Measurements from ENCODE around the gene LRRC3. TPM values are rescaled to one million over a fixed set of nuclear protein-coding genes. Genes with fewer than 3 reads are reported as not detected.
A peak's percentile ranks its signal among the peaks of the same experiment; 100 is the strongest.

LRRC3 gene
- total RNA-seq, 2 experiments from 2014 or later: 3.0 to 3.5 TPM

DNA sequence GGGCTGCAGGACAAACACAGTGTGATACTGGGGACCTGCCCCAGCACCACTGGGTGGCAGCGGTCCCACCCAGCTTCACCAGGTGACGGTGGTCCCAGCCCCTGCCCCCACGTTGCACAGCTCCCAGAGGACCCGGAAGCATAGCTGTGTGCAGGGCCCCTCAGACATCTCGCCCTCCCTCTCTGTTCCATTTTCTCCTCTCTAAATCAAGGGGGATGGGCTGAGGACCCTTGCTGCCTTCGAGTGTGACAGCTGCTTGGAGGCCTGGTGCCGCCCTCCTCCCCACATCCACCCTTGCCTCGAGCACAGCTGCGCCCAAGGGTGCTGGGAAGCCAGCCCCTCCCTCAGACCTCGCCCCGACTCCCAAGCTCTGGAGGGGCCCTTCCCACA is 16.1 kb upstream of the LRRC3 start:
- Mint-ChIP-seq H3K9me3 (no peaks in the 10 kb centered on the region), H3K36me3 (peaks cover 7% of the 10 kb centered on the region), H3K4me1 (no peaks in the 10 kb centered on the region), H3K4me3 (no peak overlapping the region), H3K27ac (no peak overlapping the region), H3K27me3 (no peaks in the 10 kb centered on the region)
- POLR2A ChIA-PET: no interaction called here
- DNase-seq: no peak
- no peak for ATAC-seq (ENCODE audit: low read depth)

DNA sequence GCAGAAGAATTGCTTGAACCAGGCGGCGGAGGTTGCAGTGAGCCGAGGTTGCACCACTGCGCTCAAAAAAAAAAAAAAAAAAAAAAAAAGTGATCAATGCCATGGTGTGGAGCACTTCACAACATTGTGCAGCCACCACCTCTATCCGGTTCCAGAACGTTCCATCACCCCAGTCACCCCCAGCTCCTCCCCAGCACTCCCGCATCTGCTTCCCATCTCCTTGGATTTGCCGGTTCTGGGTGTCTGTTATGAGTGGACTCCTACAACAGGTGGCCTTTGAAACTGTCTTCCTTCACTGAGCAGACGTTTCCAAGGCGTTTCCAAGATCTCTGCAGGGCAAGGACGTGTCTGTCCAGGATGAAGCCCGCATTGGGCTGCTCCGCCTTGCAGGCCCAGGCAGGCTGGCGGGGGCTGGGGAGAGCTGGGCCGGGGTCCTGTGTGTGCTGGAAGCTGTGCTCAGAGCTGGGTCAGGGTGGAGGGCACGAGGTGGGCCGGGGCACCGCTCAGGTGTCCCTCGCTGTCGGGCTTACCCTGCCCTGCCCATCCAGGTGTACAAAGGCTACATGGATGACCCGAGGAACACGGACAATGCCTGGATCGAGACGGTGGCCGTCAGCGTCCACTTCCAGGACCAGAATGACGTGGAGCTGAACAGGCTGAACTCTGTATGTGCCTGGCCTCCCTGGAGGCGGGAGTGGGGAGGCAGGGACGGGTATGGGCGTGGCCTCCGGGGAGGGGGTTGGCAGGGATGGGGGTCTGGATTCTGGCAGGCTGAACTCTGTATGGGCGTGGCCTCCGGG is 14.9 kb upstream of the LRRC3 start:
- no peaks in the 10 kb centered on the region for H3K4me1 Mint-ChIP-seq
- DNase-seq (no peak), ATAC-seq (ENCODE audit: low read depth) (no peak)
- peaks cover 7% of the 10 kb centered on the region for H3K36me3 Mint-ChIP-seq
- no peaks in the 10 kb centered on the region for H3K9me3 Mint-ChIP-seq
- H3K27me3 Mint-ChIP-seq: peaks cover 3% of the 10 kb centered on the region
- POLR2A ChIA-PET: no interaction called here
- H3K4me3 Mint-ChIP-seq: no peak overlapping the region
- H3K27ac Mint-ChIP-seq: no peak overlapping the region

DNA sequence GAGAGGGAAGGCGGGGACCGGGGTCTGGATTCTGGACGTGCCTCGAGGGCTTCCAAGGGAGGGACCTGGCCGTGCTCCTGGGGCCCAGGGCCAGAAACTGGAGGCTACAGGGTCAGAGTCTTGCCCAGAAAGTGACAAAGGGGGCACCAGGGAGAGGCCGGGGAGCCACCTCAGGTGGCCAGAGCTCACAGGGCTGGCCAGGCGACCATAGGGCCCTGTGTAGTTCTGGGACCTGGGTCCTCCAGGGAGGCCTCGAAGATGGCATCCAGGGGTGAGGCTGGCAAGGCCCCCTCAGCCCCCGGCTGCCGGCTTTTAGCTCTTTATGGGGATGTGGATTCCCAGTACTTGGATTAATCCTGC is 14.3 kb upstream of the LRRC3 start:
- no peak for ATAC-seq (ENCODE audit: low read depth)
- Mint-ChIP-seq H3K9me3 (no peaks in the 10 kb centered on the region), H3K4me1 (no peaks in the 10 kb centered on the region), H3K4me3 (no peak overlapping the region), H3K27me3 (peaks cover 3% of the 10 kb centered on the region), H3K36me3 (peaks cover 4% of the 10 kb centered on the region), H3K27ac (no peak overlapping the region)
- DNase-seq: no peak
- POLR2A ChIA-PET: no interaction called here

DNA sequence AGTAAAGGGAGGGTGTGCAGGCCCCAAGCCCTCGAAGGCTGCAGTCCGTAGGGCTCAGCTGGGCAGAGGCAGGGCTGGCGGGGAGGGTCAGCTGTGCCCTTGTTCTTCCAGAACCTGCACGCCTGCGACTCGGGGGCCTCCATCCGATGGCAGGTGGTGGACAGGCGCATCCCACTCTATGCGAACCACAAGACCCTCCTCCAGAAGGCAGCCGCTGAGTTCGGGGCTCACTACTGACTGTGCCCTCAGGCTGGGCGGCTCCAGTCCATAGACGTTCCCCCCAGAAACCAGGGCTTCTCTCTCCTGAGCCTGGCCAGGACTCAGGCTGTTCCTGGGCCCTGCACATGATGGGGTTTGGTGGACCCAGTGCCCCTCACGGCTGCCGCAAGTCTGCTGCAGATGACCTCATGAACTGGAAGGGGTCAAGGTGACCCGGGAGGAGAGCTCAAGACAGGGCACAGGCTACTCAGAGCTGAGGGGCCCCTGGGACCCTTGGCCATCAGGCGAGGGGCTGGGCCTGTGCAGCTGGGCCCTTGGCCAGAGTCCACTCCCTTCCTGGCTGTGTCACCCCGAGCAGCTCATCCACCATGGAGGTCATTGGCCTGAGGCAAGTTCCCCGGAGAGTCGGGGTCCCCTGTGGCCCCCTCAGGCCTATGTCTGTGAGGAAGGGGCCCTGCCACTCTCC is 13.6 kb upstream of the LRRC3 start:
- ATAC-seq (ENCODE audit: low read depth) (no peak), DNase-seq (no peak)
- Mint-ChIP-seq H3K36me3 (peaks cover 3% of the 10 kb centered on the region), H3K27ac (no peak overlapping the region), H3K4me3 (no peak overlapping the region), H3K27me3 (peaks cover 3% of the 10 kb centered on the region), H3K9me3 (no peaks in the 10 kb centered on the region), H3K4me1 (no peaks in the 10 kb centered on the region)
- POLR2A ChIA-PET: no interaction called here

DNA sequence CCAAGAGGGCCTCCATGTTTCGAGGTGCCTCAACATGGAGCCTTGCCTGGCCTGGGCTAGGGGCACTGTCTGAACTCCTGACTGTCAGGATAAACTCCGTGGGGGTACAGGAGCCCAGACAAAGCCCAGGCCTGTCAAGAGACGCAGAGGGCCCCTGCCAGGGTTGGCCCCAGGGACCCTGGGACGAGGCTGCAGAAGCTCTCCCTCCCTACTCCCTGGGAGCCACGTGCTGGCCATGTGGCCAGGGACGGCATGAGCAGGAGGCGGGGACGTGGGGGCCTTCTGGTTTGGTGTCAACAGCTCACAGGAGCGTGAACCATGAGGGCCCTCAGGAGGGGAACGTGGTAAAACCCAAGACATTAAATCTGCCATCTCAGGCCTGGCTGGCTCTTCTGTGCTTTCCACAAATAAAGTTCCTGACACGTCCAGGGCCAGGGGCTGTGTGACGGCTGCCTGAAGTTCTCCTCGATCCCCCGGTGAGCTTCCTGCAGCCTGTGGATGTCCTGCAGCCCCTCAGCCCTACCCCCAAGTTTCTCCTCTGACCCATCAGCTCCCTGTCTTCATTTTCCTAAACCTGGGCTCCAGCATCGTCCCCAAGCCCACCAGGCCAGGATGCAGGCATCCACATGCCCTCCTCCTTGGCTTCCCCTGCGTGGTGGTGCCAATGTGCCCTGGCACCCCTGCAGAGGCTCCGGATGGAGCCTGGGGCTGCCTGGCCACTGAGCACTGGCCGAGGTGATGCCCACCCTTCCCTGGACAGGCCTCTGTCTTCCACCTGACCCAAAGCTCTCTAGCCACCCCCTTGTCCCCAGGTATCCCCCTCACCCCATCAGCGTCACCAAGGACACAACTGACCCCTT is 12.8 kb upstream of the LRRC3 start:
- no peaks in the 10 kb centered on the region for H3K4me1 Mint-ChIP-seq
- no peak for ATAC-seq (ENCODE audit: low read depth)
- peaks cover 5% of the 10 kb centered on the region for H3K27me3 Mint-ChIP-seq
- H3K36me3 Mint-ChIP-seq: peaks cover 3% of the 10 kb centered on the region
- H3K27ac Mint-ChIP-seq: no peak overlapping the region
- no peaks in the 10 kb centered on the region for H3K9me3 Mint-ChIP-seq
- POLR2A ChIA-PET: no interaction called here
- H3K4me3 Mint-ChIP-seq: no peak overlapping the region
- no peak for DNase-seq

DNA sequence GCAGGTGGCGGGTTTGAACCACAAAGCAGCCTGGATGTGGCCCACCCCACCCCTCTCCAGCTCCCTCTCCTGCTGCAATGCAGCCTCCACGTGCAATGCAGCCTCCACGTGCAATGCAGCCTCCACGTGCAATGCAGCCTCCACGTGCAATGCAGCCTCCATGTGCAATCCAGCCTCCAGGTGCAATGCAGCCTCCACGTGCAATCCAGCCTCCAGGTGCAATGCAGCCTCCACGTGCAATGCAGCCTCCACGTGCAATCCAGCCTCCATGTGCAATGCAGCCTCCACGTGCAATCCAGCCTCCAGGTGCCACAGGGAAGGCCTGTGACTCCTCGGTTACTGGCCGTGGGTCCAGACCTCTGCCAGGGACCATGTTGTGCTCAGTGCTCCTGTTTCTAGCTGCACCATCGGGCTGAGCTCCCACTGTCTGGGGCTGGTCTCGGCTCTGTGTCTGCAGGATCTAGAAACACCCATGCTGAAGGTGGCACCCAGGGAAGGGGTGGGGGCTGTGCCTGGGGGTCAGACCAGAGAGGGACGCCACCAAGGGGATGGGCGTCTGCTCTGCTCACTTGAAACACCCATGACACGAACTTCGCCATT is 11.9 kb upstream of the LRRC3 start:
- no peaks in the 10 kb centered on the region for H3K9me3 Mint-ChIP-seq
- no peak for DNase-seq

DNA sequence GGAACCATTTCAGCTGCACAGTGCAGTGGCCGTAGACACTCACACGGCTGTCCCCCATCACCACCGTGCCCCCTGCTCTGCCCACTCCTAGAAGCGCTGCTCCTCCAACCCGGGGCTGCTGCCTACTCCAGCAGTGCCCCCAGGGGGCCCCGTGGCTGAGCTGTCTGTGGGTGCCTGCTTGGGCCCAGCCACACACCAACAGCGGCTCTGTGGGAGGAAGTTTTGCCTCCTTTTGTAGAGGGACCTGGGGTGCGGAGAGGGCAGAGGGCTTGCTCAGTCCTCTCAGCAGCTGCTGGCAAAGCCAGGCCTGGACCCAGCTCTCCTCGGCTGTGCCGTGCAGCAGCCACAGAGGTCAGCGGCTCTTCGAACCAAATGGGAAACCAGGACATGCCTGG is 11.4 kb upstream of the LRRC3 start:
- Mint-ChIP-seq H3K36me3 (peaks cover 3% of the 10 kb centered on the region), H3K9me3 (no peaks in the 10 kb centered on the region), H3K27ac (no peak overlapping the region), H3K4me3 (no peak overlapping the region), H3K27me3 (peaks cover 5% of the 10 kb centered on the region), H3K4me1 (no peaks in the 10 kb centered on the region)
- no peak for DNase-seq
- ATAC-seq (ENCODE audit: low read depth): peak; percentile 26
- POLR2A ChIA-PET: no interaction called here

More for the DNA sequence above, 11.9 kb upstream of the LRRC3 start:
- no peak overlapping the region for H3K4me3 Mint-ChIP-seq
- peaks cover 3% of the 10 kb centered on the region for H3K36me3 Mint-ChIP-seq
- H3K4me1 Mint-ChIP-seq: no peaks in the 10 kb centered on the region
- ATAC-seq (ENCODE audit: low read depth): no peak
- H3K27ac Mint-ChIP-seq: no peak overlapping the region
- POLR2A ChIA-PET: no interaction called here
- H3K27me3 Mint-ChIP-seq: peaks cover 5% of the 10 kb centered on the region

DNA sequence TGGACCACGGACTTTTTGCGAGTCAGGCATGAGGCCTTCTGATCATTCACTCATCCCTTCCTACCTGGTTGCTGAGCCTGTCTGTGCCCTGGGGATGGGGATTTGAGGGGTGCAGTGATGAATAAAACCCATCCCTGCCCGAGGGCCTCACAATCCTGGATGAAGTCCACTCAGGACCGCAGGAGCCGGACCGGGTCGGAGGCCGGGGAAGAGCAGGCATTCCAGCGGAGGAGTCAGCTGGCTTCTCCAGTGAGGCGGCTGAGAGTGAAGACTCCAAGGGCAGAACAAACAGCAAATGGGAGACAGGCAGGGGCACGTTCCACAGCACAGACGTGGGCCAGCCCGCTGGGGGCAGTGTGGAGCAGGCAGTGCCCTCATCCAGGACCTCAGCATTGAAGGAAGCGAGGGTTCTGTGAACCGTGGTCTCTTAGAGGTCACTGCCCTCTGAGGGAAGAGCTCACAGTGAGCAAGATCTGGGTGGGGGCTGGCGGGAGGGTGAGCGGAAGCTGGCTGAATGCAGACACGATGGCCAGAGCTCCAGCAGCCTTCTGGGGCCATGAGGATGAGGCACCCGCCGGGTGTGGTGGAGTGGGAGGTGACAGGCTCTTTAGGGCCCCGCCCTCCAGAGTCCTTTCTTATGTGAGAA is 10.9 kb upstream of the LRRC3 start:
- no peaks in the 10 kb centered on the region for H3K4me1 Mint-ChIP-seq
- H3K27me3 Mint-ChIP-seq: peaks cover 8% of the 10 kb centered on the region
- no peak overlapping the region for H3K4me3 Mint-ChIP-seq
- peaks cover 3% of the 10 kb centered on the region for H3K36me3 Mint-ChIP-seq
- POLR2A ChIA-PET: no interaction called here
- DNase-seq (no peak), ATAC-seq (ENCODE audit: low read depth) (no peak)
- H3K27ac Mint-ChIP-seq: no peak overlapping the region
- no peaks in the 10 kb centered on the region for H3K9me3 Mint-ChIP-seq

DNA sequence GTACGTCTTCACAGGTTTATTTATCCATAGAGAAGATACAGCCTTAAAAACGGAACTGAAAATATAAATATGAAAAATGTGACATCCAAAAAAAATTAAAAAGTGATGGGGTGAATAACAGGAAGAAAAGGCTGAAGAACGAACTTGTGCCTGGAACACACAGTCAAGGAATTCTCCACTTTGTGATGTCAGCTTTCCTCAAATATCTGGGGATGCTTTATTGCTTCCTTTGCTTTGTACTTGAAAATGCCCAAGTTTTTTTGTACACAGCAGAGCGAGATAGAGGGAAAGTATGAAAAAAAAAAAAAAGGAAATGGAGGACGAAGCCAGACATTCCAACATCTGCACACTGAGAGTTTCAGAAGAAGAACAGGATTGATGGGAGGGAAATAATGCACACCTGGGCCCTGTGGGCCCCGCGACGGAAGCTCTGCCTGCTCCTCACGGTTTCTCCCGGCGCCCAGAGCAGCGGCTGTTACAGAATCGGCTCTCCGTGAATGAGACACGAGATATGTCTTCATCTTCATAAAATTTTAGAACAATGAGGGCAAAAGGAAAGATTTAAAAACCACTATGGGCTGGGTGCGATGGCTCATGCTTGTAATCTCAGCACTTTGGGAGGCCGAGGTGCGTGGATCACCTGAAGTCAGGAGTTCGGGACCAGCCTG is 10.0 kb upstream of the LRRC3 start:
- no peak overlapping the region for H3K4me3 Mint-ChIP-seq
- H3K9me3 Mint-ChIP-seq: no peaks in the 10 kb centered on the region
- peaks cover 8% of the 10 kb centered on the region for H3K27me3 Mint-ChIP-seq
- POLR2A ChIA-PET: no interaction called here
- peaks cover 2% of the 10 kb centered on the region for H3K36me3 Mint-ChIP-seq
- DNase-seq (no peak), ATAC-seq (ENCODE audit: low read depth) (no peak)
- H3K4me1 Mint-ChIP-seq: no peaks in the 10 kb centered on the region
- H3K27ac Mint-ChIP-seq: no peak overlapping the region

DNA sequence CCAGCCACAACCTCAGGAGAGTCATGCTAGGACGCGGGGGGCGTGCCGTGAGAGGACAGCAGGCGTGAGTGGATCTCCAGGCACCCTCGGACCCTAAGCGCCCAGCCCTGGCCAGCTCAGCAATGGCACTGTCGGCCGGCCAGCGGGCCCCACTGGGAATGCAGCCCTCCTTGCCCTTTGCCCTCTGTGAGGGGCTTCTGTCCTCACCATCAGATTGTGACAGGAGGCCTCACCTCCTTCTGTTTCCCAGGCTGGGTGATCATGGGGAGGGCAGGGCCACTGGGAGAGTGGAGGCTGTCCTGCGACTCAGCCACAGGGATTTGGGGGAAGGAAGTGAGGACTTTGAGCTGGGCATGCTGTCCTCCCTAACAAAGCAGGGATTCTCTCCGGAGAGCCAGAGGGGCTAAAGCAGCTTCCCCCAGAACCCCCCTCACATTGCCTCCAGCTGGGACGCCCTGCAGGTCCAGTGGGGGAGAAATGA is 6.6 kb upstream of the LRRC3 start:
- Mint-ChIP-seq H3K27ac (no peak overlapping the region), H3K9me3 (peaks cover 3% of the 10 kb centered on the region), H3K27me3 (peaks cover 27% of the 10 kb centered on the region), H3K4me1 (no peaks in the 10 kb centered on the region), H3K36me3 (no peaks in the 10 kb centered on the region), H3K4me3 (no peak overlapping the region)
- POLR2A ChIA-PET: interaction anchor here (0.6 kb wide), 1 partner anchor 511 kb away, joined by 6 read pairs; no protein-coding TSS in a partner anchor
- DNase-seq (no peak), ATAC-seq (ENCODE audit: low read depth) (no peak)

DNA sequence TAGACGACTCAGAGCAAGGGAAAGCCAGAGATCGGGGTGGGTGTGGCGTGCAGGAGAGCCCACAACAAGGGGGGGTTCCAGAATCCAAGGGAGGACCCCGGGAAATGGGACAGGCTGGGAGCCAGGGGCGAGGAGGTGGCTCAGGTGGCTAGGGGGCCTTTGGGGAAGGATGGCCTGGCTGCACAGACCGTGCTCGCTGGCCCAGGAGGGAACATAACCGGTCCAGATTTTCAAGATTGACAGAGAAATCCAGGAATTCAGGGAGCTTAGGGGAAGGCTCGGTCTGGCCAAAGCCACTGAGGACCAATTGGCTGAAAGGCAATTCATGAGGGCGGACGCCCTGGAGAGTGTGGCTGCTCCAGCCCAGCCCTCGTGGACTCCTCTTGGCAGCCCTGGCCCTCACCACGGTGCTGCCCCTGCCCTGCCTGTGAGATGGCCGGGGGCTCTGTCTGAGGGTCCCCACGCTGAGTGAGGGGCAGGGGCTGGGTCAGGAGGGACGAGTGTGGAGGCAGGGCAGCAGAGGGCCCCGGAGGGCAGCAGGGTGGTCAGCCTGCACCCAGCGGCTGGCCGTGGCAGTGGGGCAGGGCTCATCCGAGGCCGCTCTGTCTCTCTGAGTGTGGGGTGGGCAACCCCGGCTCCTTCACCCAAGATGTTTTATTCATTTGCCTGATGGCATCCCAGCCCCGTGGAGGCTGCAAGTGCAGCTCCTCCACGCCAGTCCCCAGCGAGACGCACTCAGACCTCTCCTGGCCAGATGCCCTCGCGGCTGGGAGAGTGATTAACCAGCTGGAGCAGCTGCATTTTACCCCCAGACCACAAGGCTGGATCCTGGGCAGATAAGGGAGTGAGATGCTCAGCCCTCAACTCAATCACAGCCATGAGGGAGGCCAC is 5.6 kb upstream of the LRRC3 start:
- POLR2A ChIA-PET: no interaction called here
- Mint-ChIP-seq H3K4me3 (no peak overlapping the region), H3K36me3 (no peaks in the 10 kb centered on the region)

DNA sequence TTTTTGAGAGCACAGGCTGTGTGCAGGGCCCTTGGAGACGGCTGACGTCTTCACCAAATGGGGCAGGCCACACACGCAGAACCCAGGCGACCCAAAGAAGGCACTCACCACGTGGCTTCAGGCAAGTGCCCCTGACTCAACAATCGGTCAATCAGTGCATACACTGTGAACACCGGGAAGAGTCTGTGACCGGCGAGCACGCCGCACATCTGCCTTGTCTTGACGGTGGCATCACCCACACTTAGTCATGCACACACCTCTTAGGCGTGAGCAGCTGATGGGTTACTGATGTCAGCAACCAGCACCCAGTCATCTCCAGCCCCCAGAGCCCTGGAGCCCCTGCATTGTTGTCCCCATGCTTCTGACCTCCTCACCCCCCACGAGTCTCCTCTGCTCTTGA is 4.9 kb upstream of the LRRC3 start:
- H3K27ac Mint-ChIP-seq: no peak overlapping the region
- H3K27me3 Mint-ChIP-seq: peaks cover 31% of the 10 kb centered on the region
- H3K36me3 Mint-ChIP-seq: no peaks in the 10 kb centered on the region
- H3K4me1 Mint-ChIP-seq: no peaks in the 10 kb centered on the region
- POLR2A ChIA-PET: interaction anchor here (1.4 kb wide), 1 partner anchor 19 kb away, joined by 3 read pairs; no protein-coding TSS in a partner anchor
- peaks cover 9% of the 10 kb centered on the region for H3K9me3 Mint-ChIP-seq
- ATAC-seq (ENCODE audit: low read depth): no peak
- no peak for DNase-seq
- no peak overlapping the region for H3K4me3 Mint-ChIP-seq

More for the DNA sequence above, 5.6 kb upstream of the LRRC3 start:
- Mint-ChIP-seq H3K9me3 (peaks cover 9% of the 10 kb centered on the region), H3K27ac (no peak overlapping the region), H3K4me1 (no peaks in the 10 kb centered on the region), H3K27me3 (peaks cover 33% of the 10 kb centered on the region)
- ATAC-seq (ENCODE audit: low read depth) (no peak), DNase-seq (no peak)

Measured in activated naive CD8-positive, alpha-beta T cell treated with anti-CD3 and anti-CD28 coated beads, Interleukin-2, amount 10 ng/mL, durations not matched to agents 7 days and 5 days (primary cell).